HS-5 (cell line): Measurements from ENCODE around the gene PPP2R2C.

Experiments used
- DNase-seq: peaks from one replicate; pipeline ENCODE4 v3.0.0-alpha.2; 2012; ENCODE audit warnings: low read depth

The PPP2R2C gene

GRCh38 chr4:6467600-6467999 lies 4.8 kb downstream of the PPP2R2C start:
- no peak for DNase-seq

DNA sequence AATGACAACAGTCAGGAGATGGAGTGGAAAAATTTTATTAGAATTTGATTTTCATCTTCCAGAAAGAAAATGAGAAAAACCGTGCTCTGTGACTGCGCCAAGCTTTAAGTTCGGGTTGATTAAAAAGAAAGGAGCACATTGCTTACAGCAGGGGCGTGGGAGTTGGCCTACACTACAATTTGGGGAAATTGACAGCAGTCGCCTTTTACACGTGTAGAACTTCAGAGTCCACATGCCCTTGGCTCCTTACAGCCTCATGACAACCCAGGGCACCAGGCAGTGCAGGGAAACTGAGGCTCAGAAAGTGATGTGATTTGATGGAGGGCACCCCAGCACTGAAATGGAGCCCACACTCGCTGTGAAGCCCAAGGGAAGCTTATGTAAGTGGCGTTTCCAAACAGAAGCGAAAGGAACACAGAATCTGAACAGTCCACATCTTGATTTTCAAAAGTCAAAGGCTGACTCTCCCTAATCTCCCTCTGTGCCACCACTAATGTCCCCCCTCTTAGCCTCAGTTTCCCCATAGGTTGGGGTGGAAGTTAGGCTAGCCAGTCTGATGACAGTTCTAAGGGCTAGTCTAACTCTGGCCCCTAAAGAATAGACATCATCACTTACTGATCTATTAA lies 5.5 kb downstream of the PPP2R2C start:
- no peak for DNase-seq

DNA sequence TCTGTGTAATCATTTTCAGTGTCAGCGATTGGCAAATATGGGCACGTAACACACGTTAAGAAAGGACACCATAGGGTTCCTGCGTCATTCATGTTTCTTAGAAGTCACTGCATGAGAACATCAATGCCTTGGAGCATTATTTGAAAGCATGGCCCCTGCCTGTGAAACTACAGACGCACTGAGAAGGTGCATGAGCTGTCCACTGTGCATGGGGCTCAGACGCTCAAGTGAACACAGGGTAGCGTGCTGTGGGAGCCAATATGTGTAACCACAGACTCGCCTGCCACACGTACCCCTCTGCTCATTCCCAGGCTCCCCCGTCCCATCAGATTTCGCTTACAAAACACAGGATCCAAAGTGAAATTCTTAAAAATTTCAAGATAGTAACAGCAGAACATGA lies 6.5 kb downstream of the PPP2R2C start:
- no peak for DNase-seq

GRCh38 chr4:6464842-6465588 lies 7.4 kb downstream of the PPP2R2C start:
- no peak for DNase-seq

- no peak for DNase-seq
These were observed 8.8 kb downstream of the PPP2R2C start for GRCh38 chr4:6463311-6464289.

DNA sequence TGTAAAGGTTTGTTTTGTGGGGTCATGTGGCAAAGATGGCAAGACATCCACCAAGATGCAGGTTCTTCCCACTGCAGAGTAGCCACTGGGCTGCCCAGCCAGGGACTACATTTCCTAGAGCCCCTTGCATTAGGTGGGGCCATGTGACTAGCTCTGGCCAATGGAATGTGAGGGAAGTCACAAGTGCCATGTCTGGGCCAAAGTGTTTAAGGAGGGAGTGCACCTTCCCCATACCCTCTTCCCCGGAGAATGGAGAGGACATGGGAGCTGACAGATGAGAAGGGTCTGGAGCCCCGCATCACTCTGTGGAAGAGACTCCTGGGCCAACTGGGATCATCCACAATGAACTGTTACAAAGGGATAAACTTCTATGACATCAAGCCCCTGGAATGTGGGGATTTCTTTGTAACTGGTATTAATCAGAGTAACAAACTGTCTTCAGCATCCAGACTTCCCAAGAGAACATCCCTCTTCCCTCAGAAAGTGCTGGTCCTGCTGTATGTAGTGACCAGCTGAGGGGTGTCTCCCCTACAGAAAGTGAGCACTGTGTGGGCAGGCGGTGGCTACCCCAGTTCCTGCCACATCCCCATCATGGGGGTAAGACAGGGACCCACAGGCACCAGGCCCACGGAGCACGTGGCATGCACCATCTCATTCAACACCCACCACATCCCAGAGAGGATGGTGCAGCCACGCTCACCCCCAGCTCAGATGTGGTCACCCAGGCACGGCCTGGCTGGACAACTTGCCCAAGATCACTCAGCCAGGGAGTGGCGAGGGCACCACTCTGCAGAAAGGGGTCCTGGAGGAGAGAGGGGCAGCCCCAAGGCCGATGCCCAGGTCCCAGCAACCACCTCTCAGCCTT lies 10.9 kb downstream of the PPP2R2C start:
- peak; percentile 42 for DNase-seq

GRCh38 chr4:6460876-6461275 lies 11.5 kb downstream of the PPP2R2C start:
- no peak for DNase-seq

GRCh38 chr4:6458528-6458927 lies 13.9 kb downstream of the PPP2R2C start:
- DNase-seq: no peak

DNA sequence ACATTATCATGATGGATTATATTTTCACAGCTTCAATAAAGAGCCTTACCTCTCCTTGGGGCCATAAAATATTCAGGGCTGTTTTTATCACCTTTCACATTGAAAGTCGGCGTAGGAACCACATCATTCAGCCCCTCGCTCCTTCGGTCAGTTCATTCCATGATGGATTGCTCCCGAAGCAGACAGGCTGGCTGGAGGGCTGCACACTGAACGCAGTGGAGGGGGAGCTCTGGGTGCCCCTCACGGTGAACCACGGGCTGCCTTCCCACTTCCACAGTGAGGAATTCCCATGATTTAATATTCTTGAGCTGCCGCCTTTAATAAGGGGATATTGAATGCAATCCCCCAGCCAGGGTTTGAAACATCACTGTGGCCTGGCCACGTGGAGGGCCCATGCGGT lies 16.0 kb downstream of the PPP2R2C start:
- DNase-seq: no peak

GRCh38 chr4:6454112-6454910 lies 18.1 kb downstream of the PPP2R2C start:
- no peak for DNase-seq

DNA sequence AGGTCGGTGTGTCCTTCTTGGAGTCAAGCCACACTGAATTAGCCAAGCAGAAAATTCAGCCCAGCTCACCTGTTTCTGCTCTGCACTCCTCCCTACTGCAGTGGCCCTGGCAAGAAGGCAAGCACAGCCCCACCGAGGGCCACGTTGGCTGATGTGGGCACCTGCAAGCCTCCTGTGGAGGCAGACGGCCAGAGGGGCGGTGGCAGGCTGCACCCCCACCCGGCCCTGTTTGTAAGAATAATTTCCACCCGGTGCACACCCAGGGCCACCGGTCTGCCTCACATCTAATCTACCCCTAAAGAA lies 18.8 kb downstream of the PPP2R2C start:
- DNase-seq: no peak

- no peak for DNase-seq
These were observed 19.3 kb downstream of the PPP2R2C start for GRCh38 chr4:6452897-6453687.

GRCh38 chr4:6452116-6452896 lies 20.1 kb downstream of the PPP2R2C start:
- no peak for DNase-seq

- DNase-seq: no peak
These were observed 21.1 kb downstream of the PPP2R2C start for GRCh38 chr4:6451309-6451708.

DNA sequence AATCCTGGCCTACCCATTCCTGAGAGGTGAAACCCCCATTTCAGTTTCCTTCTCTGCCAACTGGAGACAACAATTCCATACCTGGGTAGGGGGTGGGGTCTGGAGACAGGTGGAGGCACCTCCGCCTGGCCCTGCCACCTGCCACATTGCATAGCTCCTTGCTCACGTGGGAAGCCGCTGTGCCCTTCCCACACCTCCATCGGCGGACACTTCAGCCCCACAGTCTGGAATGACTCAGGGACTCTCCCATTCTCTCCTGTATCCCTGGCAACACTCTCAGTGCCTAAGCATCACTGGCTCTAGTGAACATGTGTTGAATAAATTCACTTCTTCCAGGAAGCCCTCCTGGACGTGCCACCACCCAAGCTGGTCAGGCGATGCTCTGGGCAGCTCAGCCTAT lies 21.7 kb downstream of the PPP2R2C start:
- DNase-seq: no peak

DNA sequence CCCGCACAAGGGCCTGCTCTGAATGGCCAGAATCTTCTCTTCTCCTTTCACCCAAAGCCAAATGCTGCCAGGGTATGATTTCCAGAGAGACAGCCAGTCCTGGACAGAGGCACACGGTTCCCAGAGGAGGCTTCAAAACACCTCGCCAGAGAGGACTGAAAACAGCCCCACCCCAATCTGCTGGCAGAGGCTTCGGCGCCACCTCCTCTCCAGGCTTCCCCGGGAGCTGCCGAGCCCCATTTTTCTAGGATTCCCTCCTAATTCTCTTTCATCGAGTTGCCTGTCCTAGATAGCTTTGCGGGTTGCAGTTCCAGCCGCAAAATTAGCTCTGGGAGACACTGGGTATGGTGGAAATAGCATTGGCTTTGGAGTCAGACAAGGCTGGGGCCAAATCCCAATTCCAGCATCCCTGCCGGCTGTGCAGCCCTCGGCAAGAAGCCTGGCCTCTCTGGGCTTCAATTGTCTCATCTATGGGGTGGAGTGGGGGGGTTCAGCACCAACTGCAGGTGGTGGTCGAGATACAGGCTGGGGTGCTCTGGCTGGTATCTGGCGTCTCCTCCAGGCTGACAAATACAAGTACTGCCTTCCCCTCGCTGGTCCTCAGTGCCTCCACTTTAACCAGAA lies 22.6 kb downstream of the PPP2R2C start:
- no peak for DNase-seq

DNA sequence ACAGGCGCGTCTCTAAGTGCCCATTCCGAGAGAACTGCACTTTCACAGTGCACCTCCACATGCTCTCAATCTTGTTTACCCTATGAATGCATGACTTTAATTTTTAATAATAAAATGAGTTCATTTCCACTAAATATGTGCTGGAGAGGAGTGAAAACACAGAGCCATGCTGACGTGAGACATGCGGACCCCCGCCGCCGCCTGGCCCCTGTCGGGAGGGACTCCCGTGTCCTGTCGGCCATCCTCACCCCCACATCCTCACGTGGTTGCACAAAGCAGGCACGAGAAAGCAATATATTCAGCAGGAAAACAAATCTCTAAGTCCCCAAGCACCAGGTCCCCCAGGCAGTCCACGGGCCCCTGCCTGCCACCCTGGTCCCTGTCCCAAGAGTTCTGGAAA lies 23.1 kb downstream of the PPP2R2C start:
- no peak for DNase-seq

- no peak for DNase-seq
These were observed 23.8 kb downstream of the PPP2R2C start for GRCh38 chr4:6448476-6449170.
